ENCODE data around the gene PRKCE. TPM values are rescaled to one million over a fixed set of nuclear protein-coding genes. Genes with fewer than 3 reads are reported as not detected.

Gene PRKCE
- polyA plus RNA-seq, 3 donors: 1.3 to 7.7 (median 2.3) TPM

- no peak overlapping the region for H3K4me2 ChIP-seq (replicated peaks; ENCODE audit: extremely low read depth, low read length, poor library complexity, severe bottlenecking)
- DNase-seq: no peak
- no peak overlapping the region for H3K27ac ChIP-seq (ENCODE audit: low read depth in 1 of 2, low read length in 2 of 2)
- H3K9me3 ChIP-seq (replicated peaks in 1 of 2; ENCODE audit: control insufficient read depth in 1 of 2, insufficient read depth in 1 of 2, low read length in 2 of 2): no peaks in the 10 kb centered on the region
- H3K4me1 ChIP-seq (ENCODE audit: control insufficient read depth in 1 of 2, insufficient read depth in 2 of 2, low read length in 2 of 2): peaks cover 11 to 15% of the 10 kb centered on the region in 2 donors
- intact Hi-C loops (cut with micrococcal nuclease): no loop called here
- H3K4me1 Mint-ChIP-seq: peaks cover 32% of the 10 kb centered on the region
- no peak overlapping the region for H3K27ac Mint-ChIP-seq
- H3K27me3 ChIP-seq (ENCODE audit: control insufficient read depth in 2 of 2, insufficient read depth in 2 of 2, low read length in 2 of 2): no peaks in the 10 kb centered on the region
- peaks cover 11% of the 10 kb centered on the region for H4K20me1 ChIP-seq (ENCODE audit: insufficient read depth, low read length)
- no peak overlapping the region for H3K9ac ChIP-seq (ENCODE audit: insufficient read depth, low read length, poor library complexity, severe bottlenecking)
- no peaks in the 10 kb centered on the region for H3K27me3 Mint-ChIP-seq (ENCODE audit: low read depth in 3 of 3)
- TF ChIP-seq CTCF (IDR thresholded peaks at IDR 0.05): no peak
- H3K36me3 Mint-ChIP-seq: no peaks in the 10 kb centered on the region
- WGBS (ENCODE audit: insufficient coverage): no CpG with 5 or more reads among the region's 4 CpGs
- H3K36me3 ChIP-seq (replicated peaks in 1 of 2; ENCODE audit: control insufficient read depth in 1 of 2, insufficient read depth in 2 of 2, low read length in 2 of 2): no peaks in the 10 kb centered on the region
- H3K79me2 ChIP-seq (ENCODE audit: insufficient read depth, low read length): peaks cover 17% of the 10 kb centered on the region
- H2AFZ ChIP-seq (ENCODE audit: insufficient read depth, low read depth, low read length, poor library complexity, severe bottlenecking): no peak overlapping the region
- no peaks in the 10 kb centered on the region for H3K9me3 Mint-ChIP-seq
- H3K4me3 ChIP-seq (replicated peaks in 1 of 3; ENCODE audit: low read depth in 2 of 3, low read length in 3 of 3): no peak overlapping the region
- H3K4me3 Mint-ChIP-seq: no peak overlapping the region
Measured at GRCh38 chr2:45782436-45782835, 131.0 kb downstream of the PRKCE start.

GRCh38 chr2:45782986-45783385, 131.5 kb downstream of the PRKCE start:
- no peak for TF ChIP-seq CTCF (IDR thresholded peaks at IDR 0.05)
- H3K9ac ChIP-seq (ENCODE audit: insufficient read depth, low read length, poor library complexity, severe bottlenecking): no peak overlapping the region
- H3K27me3 Mint-ChIP-seq (ENCODE audit: low read depth in 3 of 3): no peaks in the 10 kb centered on the region
- peaks cover 32% of the 10 kb centered on the region for H3K4me1 Mint-ChIP-seq
- H3K27me3 ChIP-seq (ENCODE audit: control insufficient read depth in 2 of 2, insufficient read depth in 2 of 2, low read length in 2 of 2): no peaks in the 10 kb centered on the region
- no peak overlapping the region for H3K4me3 ChIP-seq (replicated peaks in 1 of 3; ENCODE audit: low read depth in 2 of 3, low read length in 3 of 3)
- no peak overlapping the region for H3K27ac Mint-ChIP-seq
- intact Hi-C loops (cut with micrococcal nuclease): no loop called here
- H3K9me3 Mint-ChIP-seq: no peaks in the 10 kb centered on the region
- H3K4me1 ChIP-seq (ENCODE audit: control insufficient read depth in 1 of 2, insufficient read depth in 2 of 2, low read length in 2 of 2): peaks cover 11 to 15% of the 10 kb centered on the region in 2 donors
- H3K9me3 ChIP-seq (replicated peaks in 1 of 2; ENCODE audit: control insufficient read depth in 1 of 2, insufficient read depth in 1 of 2, low read length in 2 of 2): no peaks in the 10 kb centered on the region
- H3K27ac ChIP-seq (ENCODE audit: low read depth in 1 of 2, low read length in 2 of 2): no peak overlapping the region
- H3K79me2 ChIP-seq (ENCODE audit: insufficient read depth, low read length): peaks cover 17% of the 10 kb centered on the region
- H3K36me3 ChIP-seq (replicated peaks in 1 of 2; ENCODE audit: control insufficient read depth in 1 of 2, insufficient read depth in 2 of 2, low read length in 2 of 2): no peaks in the 10 kb centered on the region
- DNase-seq: no peak
- no CpG with 5 or more reads among the region's 4 CpGs for WGBS (ENCODE audit: insufficient coverage)
- H3K36me3 Mint-ChIP-seq: no peaks in the 10 kb centered on the region
- H2AFZ ChIP-seq (ENCODE audit: insufficient read depth, low read depth, low read length, poor library complexity, severe bottlenecking): no peak overlapping the region
- no peak overlapping the region for H3K4me2 ChIP-seq (replicated peaks; ENCODE audit: extremely low read depth, low read length, poor library complexity, severe bottlenecking)
- peaks cover 11% of the 10 kb centered on the region for H4K20me1 ChIP-seq (ENCODE audit: insufficient read depth, low read length)
- H3K4me3 Mint-ChIP-seq: no peak overlapping the region
